Upper lobe of right lung (tissue), 1 donor: ENCODE measurements around the gene IL17RC. TPM values are rescaled to one million over a fixed set of nuclear protein-coding genes. Genes with fewer than 3 reads are reported as not detected.

Experiments used
- ATAC-seq: fragments of 200-7000 bp; cut with Tn5 transposase; one replicate; pipeline ENCODE4 v1.9.1; 2020; ENCODE audit warnings: mild to moderate bottlenecking, moderate library complexity
- DNase-seq: peaks from one replicate; pipeline ENCODE4 v3.0.0-alpha.2; 2020
- H3K27ac ChIP-seq: fragments of 200-600 bp; one replicate; pipeline ENCODE4 v1.8.0; 2022
- H3K27me3 ChIP-seq: fragments of 200-600 bp; one replicate; pipeline ENCODE4 v1.8.0; 2022; ENCODE audit warnings: mild to moderate bottlenecking
- H3K36me3 ChIP-seq: fragments of 200-600 bp; one replicate; pipeline ENCODE4 v1.8.0; 2022
- H3K4me1 ChIP-seq: fragments of 200-600 bp; one replicate; pipeline ENCODE4 v1.8.0; 2022
- H3K4me3 ChIP-seq: fragments of 200-600 bp; one replicate; pipeline ENCODE4 v1.8.0; 2022; ENCODE audit warnings: mild to moderate bottlenecking
- H3K9me3 ChIP-seq: fragments of 200-600 bp; one replicate; pipeline ENCODE4 v1.8.0; 2022
- intact Hi-C: fragments of 100-400 bp; cut with DNase I; formaldehyde crosslinking; loops from one replicate; pipeline ENCODE4 v1.11.0; 2022
- total RNA-seq: library from RNA; stranded (reverse); fragmentation: NEBNext Ultra II Directional; extraction: Animal tissue kit (Norgen Biotek cat#: 25700); gene quantifications from one replicate; pipeline ENCODE4 v1.2.1, GENCODE V29; 2021
- TF ChIP-seq, protein P1 (sequence below): fragments of 200-600 bp; IDR thresholded peaks from one replicate; pipeline ENCODE4 v1.8.0; 2022; ENCODE audit warnings: antibody characterized with exemption
- donor health status: DM: no; HTN: yes; CAD: no; lungs with severe emphysema.

The IL17RC gene
- total RNA-seq, 1 donor from 2014 or later, result 26.9 TPM

DNA sequence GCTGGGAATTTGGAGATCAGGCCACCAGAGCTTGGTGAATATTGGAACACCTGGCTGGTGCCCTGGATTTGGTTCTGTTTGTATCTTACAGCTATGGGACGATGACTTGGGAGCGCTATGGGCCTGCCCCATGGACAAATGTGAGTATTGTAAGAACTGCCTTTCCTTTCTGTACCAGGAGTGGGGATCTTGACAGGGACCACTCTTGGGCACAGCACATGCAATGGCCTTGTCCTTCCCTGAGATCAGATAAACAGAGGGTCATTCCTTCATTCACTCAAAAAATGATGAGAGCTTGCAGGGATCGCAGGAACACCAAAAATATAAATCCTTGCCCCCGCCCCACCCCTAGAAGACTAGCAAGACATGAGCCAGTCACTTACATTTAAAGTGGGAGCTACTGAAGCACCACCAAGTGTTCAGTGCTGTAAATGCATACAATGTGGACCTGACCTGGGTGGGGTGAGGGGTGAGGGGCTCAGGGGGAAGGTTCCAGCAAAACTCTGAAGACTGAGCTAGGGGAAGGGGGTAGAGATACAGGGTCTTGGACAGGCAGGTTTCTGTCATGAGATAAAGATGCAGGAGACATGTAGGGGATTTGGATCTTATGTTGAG is 14.0 kb downstream of the IL17RC start:
- Histone ChIP-seq H3K36me3 (peaks cover 19% of the 10 kb centered on the region), H3K9me3 (no peaks in the 10 kb centered on the region), H3K27me3 (no peaks in the 10 kb centered on the region), H3K4me1 (peaks cover 23% of the 10 kb centered on the region), H3K4me3 (no peak overlapping the region), H3K27ac (no peak overlapping the region)
- DNase-seq (no peak), ATAC-seq (no peak)
- intact Hi-C loops, result no loop called here
- TF ChIP-seq, protein P1, sequence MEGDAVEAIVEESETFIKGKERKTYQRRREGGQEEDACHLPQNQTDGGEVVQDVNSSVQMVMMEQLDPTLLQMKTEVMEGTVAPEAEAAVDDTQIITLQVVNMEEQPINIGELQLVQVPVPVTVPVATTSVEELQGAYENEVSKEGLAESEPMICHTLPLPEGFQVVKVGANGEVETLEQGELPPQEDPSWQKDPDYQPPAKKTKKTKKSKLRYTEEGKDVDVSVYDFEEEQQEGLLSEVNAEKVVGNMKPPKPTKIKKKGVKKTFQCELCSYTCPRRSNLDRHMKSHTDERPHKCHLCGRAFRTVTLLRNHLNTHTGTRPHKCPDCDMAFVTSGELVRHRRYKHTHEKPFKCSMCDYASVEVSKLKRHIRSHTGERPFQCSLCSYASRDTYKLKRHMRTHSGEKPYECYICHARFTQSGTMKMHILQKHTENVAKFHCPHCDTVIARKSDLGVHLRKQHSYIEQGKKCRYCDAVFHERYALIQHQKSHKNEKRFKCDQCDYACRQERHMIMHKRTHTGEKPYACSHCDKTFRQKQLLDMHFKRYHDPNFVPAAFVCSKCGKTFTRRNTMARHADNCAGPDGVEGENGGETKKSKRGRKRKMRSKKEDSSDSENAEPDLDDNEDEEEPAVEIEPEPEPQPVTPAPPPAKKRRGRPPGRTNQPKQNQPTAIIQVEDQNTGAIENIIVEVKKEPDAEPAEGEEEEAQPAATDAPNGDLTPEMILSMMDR, result no peak

DNA sequence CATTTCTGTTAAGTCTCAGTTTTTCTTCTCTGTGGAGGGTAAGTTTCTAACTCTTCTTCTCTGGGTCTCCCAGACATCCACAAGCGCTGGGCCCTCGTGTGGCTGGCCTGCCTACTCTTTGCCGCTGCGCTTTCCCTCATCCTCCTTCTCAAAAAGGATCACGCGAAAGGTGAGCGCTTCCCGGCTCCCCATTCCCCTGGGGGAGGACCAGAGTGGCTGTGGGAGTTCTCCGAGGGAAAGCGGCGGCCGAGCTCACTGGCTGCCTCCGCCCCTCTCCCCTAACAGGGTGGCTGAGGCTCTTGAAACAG is 15.6 kb downstream of the IL17RC start:
- ATAC-seq, result no peak
- no peaks in the 10 kb centered on the region for H3K27me3 ChIP-seq
- H3K36me3 ChIP-seq, result peaks cover 34% of the 10 kb centered on the region
- no peak for DNase-seq
- intact Hi-C loops, result no loop called here
- TF ChIP-seq, protein P1, result no peak
- H3K27ac ChIP-seq, result peak overlapping the region; percentile 89
- H3K4me3 ChIP-seq, result peak overlapping the region; percentile 80
- H3K4me1 ChIP-seq, result peaks cover 26% of the 10 kb centered on the region
- no peaks in the 10 kb centered on the region for H3K9me3 ChIP-seq

DNA sequence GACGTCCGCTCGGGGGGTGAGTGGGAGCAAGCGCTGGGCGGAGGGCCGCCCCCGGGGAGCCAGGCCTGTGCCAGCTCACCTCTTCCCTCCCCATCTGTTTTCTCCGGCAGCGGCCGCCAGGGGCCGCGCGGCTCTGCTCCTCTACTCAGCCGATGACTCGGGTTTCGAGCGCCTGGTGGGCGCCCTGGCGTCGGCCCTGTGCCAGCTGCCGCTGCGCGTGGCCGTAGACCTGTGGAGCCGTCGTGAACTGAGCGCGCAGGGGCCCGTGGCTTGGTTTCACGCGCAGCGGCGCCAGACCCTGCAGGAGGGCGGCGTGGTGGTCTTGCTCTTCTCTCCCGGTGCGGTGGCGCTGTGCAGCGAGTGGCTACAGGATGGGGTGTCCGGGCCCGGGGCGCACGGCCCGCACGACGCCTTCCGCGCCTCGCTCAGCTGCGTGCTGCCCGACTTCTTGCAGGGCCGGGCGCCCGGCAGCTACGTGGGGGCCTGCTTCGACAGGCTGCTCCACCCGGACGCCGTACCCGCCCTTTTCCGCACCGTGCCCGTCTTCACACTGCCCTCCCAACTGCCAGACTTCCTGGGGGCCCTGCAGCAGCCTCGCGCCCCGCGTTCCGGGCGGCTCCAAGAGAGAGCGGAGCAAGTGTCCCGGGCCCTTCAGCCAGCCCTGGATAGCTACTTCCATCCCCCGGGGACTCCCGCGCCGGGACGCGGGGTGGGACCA is 16.1 kb downstream of the IL17RC start:
- Histone ChIP-seq H3K27me3 (no peaks in the 10 kb centered on the region), H3K4me3 (peak overlapping the region; percentile 80), H3K4me1 (peaks cover 26% of the 10 kb centered on the region), H3K9me3 (no peaks in the 10 kb centered on the region), H3K27ac (peak overlapping the region; percentile 89), H3K36me3 (peaks cover 39% of the 10 kb centered on the region)
- ATAC-seq (peak; percentile 89), DNase-seq (peak; percentile 95)
- TF ChIP-seq, protein P1, result peak; percentile 77
- intact Hi-C loops, result no loop called here

DNA sequence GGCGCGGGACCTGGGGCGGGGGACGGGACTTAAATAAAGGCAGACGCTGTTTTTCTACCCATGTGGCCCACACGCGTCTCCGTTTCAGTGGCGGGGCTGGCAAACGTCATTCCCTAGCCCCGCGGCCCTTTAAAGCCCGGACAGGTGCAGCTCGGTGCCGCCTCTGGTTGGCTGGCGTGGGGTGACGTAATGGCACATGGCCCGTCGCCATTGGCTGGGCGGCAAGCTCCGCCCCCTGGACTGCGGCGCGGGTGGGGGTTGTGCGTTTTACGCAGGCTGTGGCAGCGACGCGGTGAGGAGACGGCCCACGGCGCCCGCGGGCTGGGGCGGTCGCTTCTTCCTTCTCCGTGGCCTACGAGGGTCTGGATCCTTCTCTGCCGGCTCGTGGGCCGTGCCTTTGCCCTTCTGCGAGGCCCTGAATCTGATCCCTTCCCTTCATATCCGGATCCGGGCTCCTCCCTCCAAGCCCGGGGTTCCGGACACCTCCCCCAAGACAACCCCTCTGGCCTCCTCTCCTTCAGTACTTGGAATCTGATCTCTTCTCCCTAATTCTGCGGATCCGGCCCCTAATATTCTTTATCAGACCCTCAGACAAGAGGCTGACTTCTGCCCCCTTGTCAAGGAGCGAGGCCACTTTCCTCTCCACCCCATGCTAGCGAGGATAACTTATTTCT is 16.8 kb downstream of the IL17RC start, which contains the start of gene CRELD1:
Gene CRELD1, plus strand, starts transcription at position 274 of the 674 bp plus-strand sequence. CDS start 605 bp downstream, outside the sequence.
- H3K27me3 ChIP-seq, result no peaks in the 10 kb centered on the region
- H3K4me3 ChIP-seq, result peak within 1 kb of the TSS; percentile 80
- no peaks in the 10 kb centered on the region for H3K9me3 ChIP-seq
- peaks cover 40% of the 10 kb centered on the region for H3K36me3 ChIP-seq
- H3K4me1 ChIP-seq, result peaks cover 26% of the 10 kb centered on the region
- DNase-seq, result peak; percentile 98
- peak; percentile 95 for ATAC-seq
- intact Hi-C loops, result no loop called here
- H3K27ac ChIP-seq, result peak within 1 kb of the TSS; percentile 89
- TF ChIP-seq, protein P1, result no peak

DNA sequence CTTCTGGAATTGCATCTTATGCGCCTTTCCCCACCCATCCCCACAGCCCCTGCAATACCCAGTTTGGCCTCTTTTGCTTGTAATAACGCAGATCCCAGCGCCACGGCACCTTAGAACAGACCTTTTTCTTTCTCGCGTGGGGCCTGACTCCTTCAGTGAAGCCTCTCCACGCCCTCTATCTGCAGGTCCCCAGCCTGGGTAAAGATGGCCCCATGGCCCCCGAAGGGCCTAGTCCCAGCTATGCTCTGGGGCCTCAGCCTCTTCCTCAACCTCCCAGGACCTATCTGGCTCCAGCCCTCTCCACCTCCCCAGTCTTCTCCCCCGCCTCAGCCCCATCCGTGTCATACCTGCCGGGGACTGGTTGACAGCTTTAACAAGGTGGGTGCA is 17.3 kb downstream of the IL17RC start:
- Histone ChIP-seq H3K4me1 (peaks cover 26% of the 10 kb centered on the region), H3K9me3 (no peaks in the 10 kb centered on the region), H3K27ac (peak overlapping the region; percentile 89), H3K4me3 (peak overlapping the region; percentile 80), H3K27me3 (no peaks in the 10 kb centered on the region), H3K36me3 (peaks cover 35% of the 10 kb centered on the region)
- DNase-seq (no peak), ATAC-seq (no peak)
- intact Hi-C loops, result no loop called here
- TF ChIP-seq, protein P1, result no peak
